ENCODE results near the gene NPR3. TPM values are rescaled to one million over a fixed set of nuclear protein-coding genes. Genes with fewer than 3 reads are reported as not detected.

NPR3 gene
- total and polyA plus RNA-seq, 2 of the 8 experiments (the other 6 are each of a cell fraction or from before 2014, with no cell fraction given): not detected

DNA sequence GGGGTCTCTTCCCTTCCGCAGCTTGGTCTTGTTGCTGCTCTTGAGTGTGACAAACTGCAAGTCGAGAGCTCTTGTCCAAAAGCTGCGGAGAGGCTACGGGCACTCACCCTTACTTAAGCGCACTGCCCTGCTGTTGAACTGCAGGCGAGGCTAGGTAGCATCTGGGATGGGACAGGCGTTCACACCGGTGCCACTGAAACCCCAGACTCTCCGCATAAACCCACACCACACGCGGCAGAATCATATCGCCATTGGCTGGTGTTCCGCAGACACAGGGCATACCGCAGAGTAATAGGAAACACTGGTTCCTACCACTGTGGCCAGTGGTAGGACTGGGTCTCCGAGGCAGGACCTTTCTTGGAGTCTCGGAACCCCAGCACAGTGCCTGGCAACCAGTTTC, 2.2 kb upstream of the NPR3 start:
- no peak overlapping the region for H4K5ac ChIP-seq (ENCODE audit: insufficient read length, low read depth, low read length)
- WGBS, 2 experiments (ENCODE audit: extremely low coverage in 1 of 2, insufficient coverage in 1 of 2, insufficient read length in 1 of 2, insufficient replicate concordance in 2 of 2, low coverage in 1 of 2, low lambda C conversion rate in 2 of 2, missing lambda C conversion rate in 1 of 2): 13% methylated on average over 16 of the region's 16 CpGs; no CpG with 5 or more reads in 1 of the 2 experiments
- CTCF ChIA-PET (ENCODE audit: partially characterized antibody): interaction anchor here (0.5 to 2.7 kb wide), 13 partner anchors 13 to 714 kb away, joined by 3 to 13 read pairs (median 4); no protein-coding TSS in a partner anchor
- H3K4me1 ChIP-seq (replicated peaks in 1 of 4; ENCODE audit: control insufficient read depth in 3 of 4, insufficient read depth in 4 of 4, low read length in 3 of 4): peaks cover 0 to 27% (median 12%) of the 10 kb centered on the region in 4 experiments; a peak in 5 of 7 replicates
- no peaks in the 10 kb centered on the region for H3K9me3 ChIP-seq (ENCODE audit: insufficient read depth in 2 of 2, low read depth in 1 of 2, low read length in 1 of 2)
- H2BK15ac ChIP-seq (ENCODE audit: low read length): no peak overlapping the region
- H3K4me2 ChIP-seq (ENCODE audit: insufficient read depth in 1 of 2, low read depth in 2 of 2, low read length in 2 of 2): peak overlapping the region; percentile 75 to 84
- no peak overlapping the region for H3K27ac ChIP-seq (ENCODE audit: low read depth, low read length)
- peaks cover 0 to 5% (median 0%) of the 10 kb centered on the region in 4 experiments; a peak in 1 of 8 replicates for H3K36me3 ChIP-seq (ENCODE audit: control insufficient read depth in 2 of 4, insufficient read depth in 4 of 4, low read length in 3 of 4)
- no peaks in the 10 kb centered on the region for H3K79me2 ChIP-seq (ENCODE audit: control insufficient read depth in 1 of 2, insufficient read depth in 2 of 2, low read length in 2 of 2)
- no peak overlapping the region for H2BK5ac ChIP-seq (ENCODE audit: low read depth, low read length)
- peak overlapping the region; percentile 7 to 62 (median 26); a peak in 5 of 8 replicates for H3K4me3 ChIP-seq (ENCODE audit: extremely low read depth in 1 of 4, insufficient read depth in 2 of 4, low read depth in 3 of 4, low read length in 4 of 4)
- no peak overlapping the region for H2BK12ac ChIP-seq (ENCODE audit: low read depth, low read length)
- H3K23ac ChIP-seq (ENCODE audit: insufficient read length): no peak overlapping the region
- no peak overlapping the region for H4K91ac ChIP-seq (replicated peaks; ENCODE audit: insufficient read length, low read length)
- H4K8ac ChIP-seq (ENCODE audit: extremely low read depth, insufficient read depth, low read length): no peak overlapping the region
- H4K20me1 ChIP-seq (replicated peaks in 1 of 2; ENCODE audit: control insufficient read depth in 1 of 2, insufficient read depth in 2 of 2, low read length in 2 of 2): peaks cover 4 to 12% of the 10 kb centered on the region in 2 experiments
- H2AK5ac ChIP-seq (ENCODE audit: low read depth, low read length): no peak overlapping the region
- H3K56ac ChIP-seq (replicated peaks; ENCODE audit: insufficient read length, low read depth, low read length): no peak overlapping the region
- no peak overlapping the region for H2BK120ac ChIP-seq (replicated peaks; ENCODE audit: low read depth, low read length)
- H2BK20ac ChIP-seq (ENCODE audit: low read length): no peak overlapping the region
- peaks cover 23% of the 10 kb centered on the region for H3K23me2 ChIP-seq (ENCODE audit: low read depth, low read length)
- FAIRE-seq (no peak), DNase-seq (ENCODE audit: low read depth in 1 of 2, low spot score in 2 of 2) (peak in 1 of 2 experiments; percentile 53)
- peaks cover 43 to 57% (median 53%) of the 10 kb centered on the region in 4 experiments for H3K27me3 ChIP-seq (replicated peaks in 1 of 4; ENCODE audit: control insufficient read depth in 3 of 4, extremely low read depth in 1 of 4, insufficient read depth in 3 of 4, low read length in 3 of 4)
- H3K9ac ChIP-seq (replicated peaks in 1 of 4; ENCODE audit: extremely low read depth in 1 of 4, low read depth in 3 of 4, low read length in 3 of 4): peak overlapping the region in 1 of 4 experiments; percentile 12; a peak in 1 of 7 replicates
- H2AFZ ChIP-seq (ENCODE audit: low read length): peak overlapping the region; percentile 45; the same call in 1 of the 2 replicates
- H3K14ac ChIP-seq (ENCODE audit: insufficient read length): no peak overlapping the region
- no peak overlapping the region for H3K4ac ChIP-seq (replicated peaks; ENCODE audit: insufficient read length, low read depth, low read length)
- no peaks in the 10 kb centered on the region for H3K79me1 ChIP-seq (ENCODE audit: low read depth, low read length)
- H3K18ac ChIP-seq (ENCODE audit: extremely low read depth, low read length): no peak overlapping the region
- POLR2A ChIA-PET (ENCODE audit: partially characterized antibody): interaction anchor here (0.6 kb wide), 1 partner anchor 208 kb away, joined by 4 read pairs; no protein-coding TSS in a partner anchor
- peak; percentile 66 for TF ChIP-seq RNF2 (IDR thresholded peaks at IDR 0.05; ENCODE audit: borderline replicate concordance, low read depth, low read length, missing control alignments, poor library complexity, severe bottlenecking)
- TF ChIP-seq POLR2AphosphoS5 (IDR thresholded peaks at IDR 0.05; ENCODE audit: low read depth, low read length): no peak
- TF ChIP-seq GTF2F1 (IDR thresholded peaks at IDR 0.05; ENCODE audit: borderline replicate concordance, low read depth, low read length): no peak
- no peak for TF ChIP-seq YY1 (IDR thresholded peaks at IDR 0.05; ENCODE audit: low read depth, low read length)
- no peak for TF ChIP-seq SP1 (IDR thresholded peaks at IDR 0.05; ENCODE audit: low read depth, low read length)
- no peak for TF ChIP-seq SIX5 (IDR thresholded peaks at IDR 0.05; ENCODE audit: low read depth, low read length)
- TF ChIP-seq SUZ12 (IDR thresholded peaks at IDR 0.05; ENCODE audit: low read length): no peak; the same call in 1 of the 2 replicates
- no peak for TF ChIP-seq CREB1 (IDR thresholded peaks at IDR 0.05)
- no peak for TF ChIP-seq KDM5A (IDR thresholded peaks at IDR 0.05; ENCODE audit: low read length)
- no peak for TF ChIP-seq SIN3A (conservative IDR thresholded peaks at IDR 0.05 in 1 of 2, IDR thresholded peaks at IDR 0.05 in 1 of 2; ENCODE audit: low read depth in 1 of 2, low read length in 2 of 2)
- peak; percentile 3 for TF ChIP-seq ASH2L (IDR thresholded peaks at IDR 0.05; ENCODE audit: low read length)
- TF ChIP-seq KDM4A (IDR thresholded peaks at IDR 0.05; ENCODE audit: low read depth, low read length, severe bottlenecking): peak; percentile 30
- no peak for TF ChIP-seq TBP (IDR thresholded peaks at IDR 0.05; ENCODE audit: low read depth, low read length)

Data from H1 (cell line).